NCI-H2029 (cell line): ENCODE measurements around the gene KCNT2.
"Not testable (repeated sequence)": the region's sequence is repeated elsewhere in the genome, so short reads cannot be mapped to it uniquely, and the experiment has no call there.

Source experiments
- DNase-seq: peaks from one replicate; lab custom pipeline; 2025; lab: John Stamatoyannopoulos, UW

Gene KCNT2

DNA sequence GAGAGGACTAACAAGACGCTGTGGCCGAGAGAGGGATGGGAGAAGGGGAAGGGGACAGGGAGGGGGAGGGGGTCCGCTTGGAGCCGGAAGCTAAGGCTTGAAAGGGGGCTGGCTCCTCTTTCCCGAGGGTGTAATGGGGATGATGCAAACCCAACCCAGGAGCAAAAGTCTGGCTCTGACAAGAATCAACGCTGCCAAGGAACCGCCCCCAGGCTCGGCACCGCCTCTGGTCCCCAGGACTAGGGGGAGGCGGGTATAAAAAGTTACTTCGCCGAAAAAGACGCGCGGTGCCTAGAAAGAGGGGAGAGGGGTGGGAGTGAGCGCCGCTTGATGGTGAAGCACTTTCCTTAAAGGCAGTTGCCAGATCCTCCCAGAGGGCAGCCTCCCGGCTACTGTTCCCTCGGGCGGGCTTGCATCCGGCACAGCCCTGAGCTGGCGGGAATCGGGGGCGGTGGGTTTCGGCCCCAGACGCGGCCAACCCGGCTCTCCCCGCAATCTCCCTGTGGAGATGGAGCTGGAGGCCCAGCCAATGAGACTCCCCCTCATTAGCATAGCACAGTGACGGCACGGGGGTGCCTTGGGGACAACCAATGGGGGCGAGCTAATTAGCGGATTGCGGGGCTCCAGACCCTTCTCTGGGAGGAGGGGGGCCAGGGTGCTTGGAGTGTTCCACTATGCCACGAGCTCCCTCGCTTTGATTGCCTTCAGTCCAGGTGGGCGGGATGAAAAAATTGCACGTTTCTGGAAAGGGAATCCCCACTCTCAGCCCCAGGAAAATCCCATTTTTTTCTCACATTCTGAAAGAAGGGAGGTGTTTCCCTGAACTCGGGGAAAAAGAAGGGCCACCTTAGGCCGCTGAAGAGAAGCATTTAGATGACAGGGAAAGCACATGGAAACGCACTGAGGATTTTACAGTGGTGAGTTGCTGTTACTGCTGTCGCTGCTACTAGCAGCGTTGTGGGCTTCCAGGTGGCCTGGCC, at the start of gene KCNT2:
KCNT2 (minus strand) TSS at position 51 of the 980 bp plus-strand sequence. CDS start 131 bp downstream, outside the sequence.
- peak; percentile 7 for DNase-seq

DNA sequence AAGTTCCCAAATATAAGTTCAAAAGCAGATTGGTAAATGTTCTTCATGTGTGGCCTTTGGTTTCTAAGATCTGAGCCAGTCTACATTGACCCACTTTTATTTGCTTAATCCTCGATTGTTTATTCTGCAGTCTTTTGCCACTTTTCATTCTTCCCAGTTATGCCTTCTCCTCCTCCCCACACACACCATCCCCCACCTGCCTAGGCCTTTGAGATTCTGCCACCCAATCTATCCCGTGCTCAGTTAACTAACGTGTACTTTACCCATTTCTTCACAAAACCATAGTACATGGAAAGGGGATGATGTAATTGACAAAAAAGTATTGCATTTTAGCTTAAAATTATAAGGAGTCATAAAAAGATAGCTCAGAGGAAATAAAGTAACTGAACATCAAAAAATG, 47.3 kb upstream of the KCNT2 start:
- no peak for DNase-seq

DNA sequence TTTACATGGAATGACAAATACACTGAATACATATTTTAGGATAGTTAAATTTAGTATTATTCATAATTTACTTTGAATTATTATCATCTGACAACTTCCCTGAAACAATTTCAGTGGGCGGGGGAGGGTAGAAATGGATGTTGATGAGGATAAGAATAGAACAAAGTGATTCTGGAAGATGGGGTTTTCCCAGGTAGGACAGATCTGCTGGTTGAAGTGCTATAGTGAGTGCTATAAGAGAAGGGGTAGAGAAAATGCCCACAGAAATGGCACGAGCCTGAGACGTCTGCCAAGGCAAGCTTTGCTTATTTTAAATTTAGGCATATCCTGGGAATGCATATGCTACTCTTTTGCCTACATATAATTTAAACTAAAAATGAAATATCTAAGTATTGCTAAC, 46.8 kb upstream of the KCNT2 start:
- DNase-seq: no peak

DNA sequence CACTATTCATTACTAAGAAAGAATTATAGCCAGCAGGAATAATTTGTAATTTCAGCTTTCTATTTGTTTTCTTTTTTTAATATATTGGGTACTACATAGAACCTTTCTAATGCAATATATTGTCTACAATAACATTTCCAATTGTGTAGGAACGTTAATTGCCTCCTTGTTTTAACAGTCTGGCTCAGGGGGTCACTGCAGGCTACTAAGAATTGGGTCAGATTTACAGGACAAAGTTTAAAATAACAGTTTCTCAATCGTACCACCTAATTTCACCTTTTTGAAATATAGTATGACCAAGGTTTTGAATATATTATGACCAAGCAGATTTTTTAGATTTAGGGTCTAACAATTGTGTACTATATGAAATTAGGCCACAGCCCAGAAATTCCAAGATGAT, 46.0 kb upstream of the KCNT2 start:
- no peak for DNase-seq

DNA sequence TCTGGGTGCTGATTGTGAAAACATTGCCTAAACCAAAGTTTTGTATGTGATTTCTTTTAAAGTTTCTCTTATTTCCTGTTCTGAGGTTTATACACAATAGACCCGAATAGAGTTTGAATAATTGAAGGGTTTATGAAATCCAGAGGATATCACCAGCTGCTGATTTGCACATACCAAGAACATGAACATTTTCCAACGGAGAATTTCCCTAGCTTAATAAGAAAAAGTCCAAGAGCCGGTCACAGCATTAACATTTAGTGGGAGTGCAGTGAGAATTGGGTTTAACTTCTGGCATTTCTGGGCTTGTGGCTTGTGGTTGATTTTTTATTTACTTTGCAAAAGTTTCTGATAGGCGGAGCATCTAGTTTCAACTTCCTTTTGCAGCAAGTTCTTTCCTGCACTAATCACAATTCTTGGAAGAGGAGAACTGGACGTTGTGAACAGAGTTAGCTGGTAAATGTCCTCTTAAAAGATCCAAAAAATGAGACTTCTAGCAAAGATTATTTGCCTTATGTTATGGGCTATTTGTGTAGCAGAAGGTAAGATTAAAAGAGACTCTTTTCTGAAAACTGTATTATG, 43.5 kb upstream of the KCNT2 start, which contains the start of gene CFH:
CFH (plus strand) TSS at position 407 of the 579 bp plus-strand sequence; CDS start at position 482, 75 bp downstream.
- DNase-seq: no peak

DNA sequence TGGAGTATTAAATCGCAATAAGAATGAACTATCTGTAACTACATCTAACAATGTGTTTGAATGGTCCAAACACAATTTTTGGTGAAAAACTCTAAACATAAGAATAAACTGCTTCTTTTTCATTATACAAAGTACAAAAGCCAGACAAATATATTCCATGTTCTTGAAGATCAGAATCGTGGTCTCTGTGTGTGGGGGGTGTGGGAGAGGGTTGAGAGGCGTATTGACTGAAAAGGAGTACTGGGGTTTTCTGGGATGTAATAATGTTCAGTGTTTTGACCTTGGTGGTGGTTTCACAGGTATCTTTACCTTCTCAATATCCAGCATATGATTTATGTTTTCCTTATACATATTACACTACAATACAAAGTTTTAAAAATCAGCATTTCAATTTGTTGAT, 42.8 kb upstream of the KCNT2 start:
- DNase-seq: no peak

DNA sequence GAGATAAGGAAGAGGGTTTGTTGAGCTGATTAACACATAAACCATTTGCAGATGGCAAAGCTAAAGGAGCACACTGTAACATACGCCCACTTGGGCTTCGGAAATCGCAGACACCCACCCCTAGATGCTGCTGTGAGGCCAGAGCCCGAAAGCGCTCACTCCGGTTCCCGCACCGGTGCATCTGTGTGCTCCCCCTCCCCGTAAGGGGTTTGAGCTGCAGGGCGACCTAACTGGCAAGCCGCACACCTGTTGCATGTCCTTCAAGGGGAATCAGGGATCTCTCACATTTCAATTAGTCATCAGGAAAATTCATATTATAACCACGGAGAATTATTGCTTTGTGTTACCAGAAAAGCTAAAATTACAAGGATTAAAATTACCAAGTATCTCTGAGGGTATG, 42.2 kb upstream of the KCNT2 start:
- DNase-seq: no peak

DNA sequence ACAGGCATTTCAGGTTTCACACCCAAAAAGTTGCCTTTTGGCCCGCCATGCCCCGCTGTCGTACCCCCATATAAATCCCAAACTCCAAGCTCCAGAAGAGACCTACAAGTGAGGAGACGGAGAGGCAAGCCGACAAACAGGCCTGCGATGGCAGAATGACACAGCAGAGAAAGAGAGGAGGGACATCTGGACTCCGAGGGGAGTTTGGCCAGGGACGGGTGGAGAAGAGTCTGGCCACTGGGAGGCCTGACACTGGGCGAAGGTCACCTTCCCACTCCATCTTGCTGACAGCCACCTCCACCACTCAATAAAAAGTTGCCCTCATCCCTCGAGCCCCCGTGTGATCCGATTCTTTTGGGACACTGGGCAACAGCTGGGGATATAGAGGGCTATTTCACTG, 41.8 kb upstream of the KCNT2 start:
- DNase-seq: no peak

DNA sequence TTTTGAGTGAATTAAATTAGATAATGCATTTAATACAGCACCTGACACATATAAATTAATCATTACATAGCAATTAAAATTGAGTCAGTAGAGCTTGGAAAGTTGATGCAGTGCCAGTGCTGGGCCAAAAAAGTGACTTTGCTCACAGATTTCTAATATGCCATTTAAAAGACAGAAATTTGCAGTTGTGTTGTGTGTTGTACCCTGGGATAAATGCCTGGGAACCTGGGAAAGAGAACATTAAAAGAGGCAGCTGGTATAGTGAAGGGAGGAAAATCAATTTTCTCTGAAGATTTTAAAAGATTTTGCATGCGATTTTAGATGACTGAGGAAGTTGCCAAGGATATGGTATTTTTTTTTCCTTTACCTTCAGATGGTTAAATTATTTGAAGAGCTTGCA, 32.7 kb upstream of the KCNT2 start:
- no peak for DNase-seq

DNA sequence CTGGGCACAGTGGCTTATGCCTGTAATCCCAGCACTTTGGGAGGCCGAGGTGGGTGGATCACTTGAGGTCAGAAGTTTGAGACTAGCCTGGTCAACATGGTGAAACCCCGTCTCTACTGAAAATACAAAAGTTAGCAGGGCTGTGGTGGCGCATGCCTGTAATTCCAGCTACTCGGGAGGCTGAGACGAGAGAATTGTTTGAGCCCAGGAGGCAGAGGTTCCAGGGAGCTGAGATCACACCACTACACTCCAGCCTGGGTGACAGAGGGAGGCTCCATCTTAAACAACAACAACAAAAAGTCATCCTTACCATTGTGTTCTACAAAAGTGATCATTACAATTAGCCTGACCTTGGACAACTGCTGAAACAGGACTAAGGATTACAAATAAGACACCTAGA, 31.1 kb upstream of the KCNT2 start:
- DNase-seq: not testable (repeated sequence)

DNA sequence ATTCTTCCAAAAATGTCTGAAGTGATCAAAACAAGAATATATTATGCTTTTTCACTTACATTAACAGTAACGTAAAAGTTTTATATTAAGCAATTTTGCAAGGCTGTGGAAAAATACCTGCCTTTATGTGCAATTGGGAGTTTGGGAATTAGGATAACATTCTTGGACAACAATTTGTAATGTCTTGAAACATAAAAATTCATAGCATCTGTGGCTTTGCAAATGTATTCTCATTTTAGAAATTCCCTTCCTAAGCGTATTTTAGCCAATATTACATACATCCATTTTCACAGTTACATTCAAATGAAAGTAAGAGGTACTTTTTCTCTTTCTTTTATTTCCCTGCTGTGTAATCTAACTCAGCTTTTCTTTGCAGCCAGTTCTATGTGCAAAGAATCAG, 30.2 kb upstream of the KCNT2 start:
- DNase-seq: no peak

DNA sequence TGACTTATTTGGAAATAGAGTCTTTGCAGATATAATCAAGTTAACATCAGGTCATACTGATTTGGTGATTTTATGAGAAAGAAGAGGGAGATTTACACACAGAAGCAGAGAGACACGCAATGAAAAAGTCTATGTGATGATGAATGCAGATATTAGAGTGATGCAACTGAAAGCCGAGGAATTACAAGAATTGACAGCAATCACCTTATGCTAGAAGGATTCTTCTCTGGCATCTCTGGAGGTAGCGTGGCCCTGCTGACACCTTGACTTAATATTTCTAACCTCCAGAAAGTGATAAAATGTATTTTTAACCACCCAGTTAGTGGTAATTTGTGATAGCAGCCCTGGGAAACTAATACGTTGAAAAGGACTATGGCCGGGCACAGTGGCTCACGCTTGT, 29.4 kb upstream of the KCNT2 start:
- no peak for DNase-seq

DNA sequence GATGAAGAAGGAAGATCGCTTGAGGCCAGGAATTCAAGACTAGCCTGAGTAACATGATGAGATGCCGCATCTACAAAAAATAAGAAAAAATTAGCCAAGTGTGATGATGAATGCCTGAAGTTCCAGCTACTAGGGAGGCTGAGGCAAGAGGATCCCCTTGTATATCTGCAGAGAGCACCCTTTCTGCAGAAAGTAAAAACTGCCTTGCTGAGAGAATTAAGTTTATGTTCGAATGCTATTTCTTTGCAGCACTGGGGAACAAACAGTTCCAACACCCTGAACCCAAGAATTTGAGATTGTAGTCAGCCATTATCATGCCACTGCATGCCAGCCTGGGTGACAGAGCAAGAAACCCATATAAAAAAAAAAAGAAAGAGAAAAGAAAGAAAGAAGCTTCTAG, 20.6 kb upstream of the KCNT2 start:
- DNase-seq: no peak

DNA sequence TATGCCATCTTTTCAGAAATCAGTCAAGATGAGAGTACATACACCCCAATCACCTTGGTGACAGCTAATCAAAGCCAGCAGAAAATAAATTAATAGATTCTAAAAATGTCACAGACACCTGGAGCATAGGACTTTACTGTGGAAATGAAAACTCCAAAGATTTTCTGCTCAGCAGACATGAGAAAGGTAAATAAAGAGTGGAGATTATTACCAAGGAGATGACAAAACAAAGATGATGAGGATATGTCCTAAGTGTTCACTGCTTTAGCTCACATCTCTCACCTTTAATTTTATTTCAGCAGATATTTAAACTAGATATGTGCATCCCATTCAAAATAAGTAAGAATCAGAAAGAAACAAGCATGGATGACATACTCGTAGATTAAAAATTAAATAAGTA, 14.8 kb upstream of the KCNT2 start:
- DNase-seq: no peak

DNA sequence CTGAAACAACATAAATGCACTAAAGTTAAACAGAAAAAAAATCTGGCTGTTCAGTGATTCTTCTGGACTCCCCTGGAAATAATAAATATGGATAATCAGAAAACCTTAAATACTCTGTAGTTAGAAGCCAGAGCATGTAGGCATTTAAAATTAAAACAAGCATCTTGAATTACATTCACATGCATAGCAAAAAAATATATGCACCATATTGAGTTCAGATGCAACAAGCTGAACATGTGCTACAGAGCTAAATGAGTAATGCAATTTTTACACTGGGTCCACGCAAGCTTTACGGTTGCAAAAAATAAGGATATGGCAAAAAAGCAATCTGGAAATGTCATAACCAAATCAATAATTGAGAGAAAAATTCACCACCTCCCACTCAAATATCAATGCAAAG, 11.5 kb upstream of the KCNT2 start:
- DNase-seq: no peak

DNA sequence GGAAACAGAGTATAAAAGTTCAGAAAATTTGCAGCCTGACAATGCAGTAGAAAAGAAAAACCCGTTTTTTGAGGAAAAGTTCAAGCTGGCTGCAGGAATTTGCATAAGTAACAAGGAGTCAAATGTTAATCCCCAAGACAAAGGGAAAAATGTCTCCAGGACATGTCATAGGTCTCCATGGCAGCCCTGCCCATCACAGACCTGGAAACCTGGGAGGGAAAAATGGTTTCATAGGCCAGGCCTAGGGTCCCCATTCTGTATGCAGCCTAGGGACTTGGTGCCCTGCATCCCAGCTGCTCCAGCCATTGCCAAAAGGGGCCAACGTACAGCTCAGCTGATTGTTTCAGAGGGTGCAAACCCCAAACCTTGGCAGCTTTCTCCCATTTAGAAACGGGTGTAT, 3.6 kb upstream of the KCNT2 start:
- no peak for DNase-seq

DNA sequence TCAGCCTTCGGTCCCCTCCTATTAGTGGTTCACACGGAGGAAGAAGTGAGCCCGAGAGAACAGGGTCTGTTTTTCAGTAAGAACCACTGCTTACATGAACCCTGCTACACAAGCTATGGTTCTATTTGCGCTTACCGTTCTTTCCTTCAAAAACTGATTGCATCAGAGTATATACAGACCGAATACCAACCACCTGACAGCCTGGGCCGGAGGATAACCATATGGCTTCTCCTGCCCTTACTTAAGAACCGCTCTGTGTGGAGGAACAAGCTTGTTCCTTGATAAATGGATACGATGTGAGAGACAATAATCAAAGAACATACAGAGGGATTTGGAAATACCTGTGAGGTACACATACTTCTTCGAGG, 1.1 kb upstream of the KCNT2 start:
- no peak for DNase-seq

DNA sequence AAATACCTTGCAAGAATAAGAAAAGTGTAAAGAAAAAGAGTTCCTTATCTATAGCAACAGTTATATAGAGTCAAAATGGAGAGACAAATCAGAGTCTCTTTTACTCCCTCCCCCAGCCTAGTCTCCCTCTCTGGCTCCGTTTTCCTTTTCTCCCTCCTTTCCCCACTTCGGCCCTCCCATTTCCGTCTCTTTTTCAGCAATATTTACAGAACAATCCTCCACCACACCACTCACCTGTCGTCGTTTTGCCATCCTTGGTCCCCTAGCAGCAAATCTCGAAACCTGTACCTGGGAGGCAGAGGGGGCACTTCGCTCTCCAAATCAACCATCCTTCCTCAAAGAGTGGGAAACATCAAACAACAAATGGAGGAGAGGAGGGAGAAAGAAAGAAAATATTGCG, 259 bp downstream of the KCNT2 start:
- peak; percentile 7 for DNase-seq

DNA sequence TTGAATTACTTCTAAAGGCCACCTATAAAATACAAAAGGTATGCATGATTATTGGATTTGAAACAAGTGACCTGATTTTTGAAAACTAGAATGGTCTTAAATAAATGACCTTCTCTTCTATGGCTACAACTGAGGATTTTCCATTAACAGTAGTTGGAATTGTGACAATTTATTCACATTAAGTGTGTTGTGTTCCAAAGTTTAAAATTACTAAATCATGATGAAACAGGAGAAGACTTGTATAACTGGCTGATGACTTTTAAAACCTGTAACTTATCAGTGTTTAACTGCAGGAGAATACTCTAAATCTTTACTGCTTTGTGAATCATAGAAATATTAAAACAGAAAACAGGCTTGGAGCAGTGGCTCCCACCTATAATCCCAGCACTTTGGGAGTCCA, 4.6 kb downstream of the KCNT2 start:
- no peak for DNase-seq

DNA sequence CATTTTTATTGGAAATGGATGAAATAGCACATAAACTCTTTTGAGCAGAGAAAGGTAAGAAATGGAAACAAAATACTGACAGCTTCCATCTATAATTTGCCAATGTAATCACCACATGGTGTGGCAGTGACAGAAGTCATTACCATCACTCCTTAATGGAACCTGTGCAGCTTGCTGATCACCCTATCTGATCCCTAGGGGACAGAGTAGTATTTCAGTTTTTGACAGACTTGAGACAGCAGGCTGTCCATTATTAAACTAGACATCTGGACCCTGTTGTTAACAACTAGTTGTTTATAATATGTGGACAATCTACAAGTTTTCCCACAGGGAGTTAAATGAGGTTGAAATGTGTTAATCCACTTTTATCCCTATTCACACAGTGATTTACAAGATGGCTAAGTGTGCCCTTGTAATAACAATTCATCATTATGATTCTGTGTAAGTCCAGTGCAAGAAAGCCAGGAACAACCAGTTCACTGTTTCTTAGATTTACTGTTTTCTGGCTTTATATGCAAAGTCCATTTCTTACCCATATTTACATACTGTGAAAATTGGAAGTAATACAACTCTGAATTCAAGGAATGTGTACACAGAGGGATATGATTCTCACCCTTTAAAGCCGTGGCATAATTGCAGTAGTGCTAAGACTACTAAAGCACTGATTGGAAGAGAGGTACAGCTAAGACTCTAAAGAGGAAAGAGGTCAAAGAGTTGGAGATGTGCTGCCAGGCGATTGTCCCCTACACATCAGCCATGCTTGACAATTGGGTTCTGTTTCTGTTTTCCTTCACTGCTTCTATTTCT, 9.1 kb downstream of the KCNT2 start:
- no peak for DNase-seq

DNA sequence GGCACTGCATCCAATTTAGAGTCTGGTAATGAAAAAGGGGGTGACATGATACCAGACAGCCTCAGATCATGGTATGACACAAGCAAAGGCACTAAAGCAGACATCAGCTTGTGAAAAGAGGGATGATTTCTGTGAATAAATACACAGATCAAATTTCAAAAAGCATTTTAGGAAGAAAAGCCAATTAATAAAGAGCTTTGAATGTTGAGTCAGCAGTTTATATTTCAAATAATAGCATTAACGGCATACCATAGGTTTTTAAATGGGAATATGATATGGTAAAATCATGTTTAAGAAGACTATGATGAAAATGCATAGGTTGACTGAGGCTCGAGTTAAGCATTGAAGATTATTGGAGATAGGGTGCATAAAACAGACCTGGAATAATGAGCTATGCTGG, 13.5 kb downstream of the KCNT2 start:
- DNase-seq: no peak

DNA sequence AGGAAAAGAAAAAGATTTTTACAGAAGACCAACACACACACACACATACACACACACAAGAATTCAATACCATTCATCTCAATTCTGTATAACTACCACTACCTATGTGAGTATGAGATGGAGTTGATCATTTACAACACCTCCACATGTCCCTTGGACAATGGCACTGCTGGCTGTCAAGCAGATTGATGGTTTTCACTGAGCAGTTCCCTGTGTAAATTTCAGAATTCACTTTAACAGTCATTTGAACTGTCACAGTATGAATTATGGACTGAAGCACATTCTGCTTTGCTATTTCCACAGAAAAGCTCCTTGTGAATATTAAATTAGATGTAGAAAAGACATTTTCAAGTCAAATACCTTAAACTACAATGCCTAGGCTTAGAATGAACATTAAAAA, 14.3 kb downstream of the KCNT2 start:
- no peak for DNase-seq

DNA sequence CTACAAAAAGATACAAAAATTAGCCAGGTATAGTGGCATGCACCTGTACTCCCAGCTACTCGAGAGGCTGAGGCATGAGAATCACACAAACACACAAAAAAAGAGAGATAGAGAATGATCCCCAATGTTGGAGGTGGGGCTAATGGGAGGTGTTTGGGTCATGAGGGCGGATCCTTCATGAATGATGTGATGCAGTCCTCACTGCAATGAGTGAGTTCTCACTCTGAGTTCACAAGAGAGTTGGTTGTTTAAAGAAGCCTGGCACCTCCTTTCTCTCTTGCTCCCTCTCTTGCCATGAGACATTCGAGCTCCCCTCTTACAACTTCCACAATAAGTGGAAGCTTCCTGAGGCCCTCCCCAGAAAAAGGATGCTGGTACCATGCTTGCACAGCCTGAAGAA, 17.3 kb downstream of the KCNT2 start:
- no peak for DNase-seq
